OCI-LY3 (cell line): ENCODE measurements around the gene VAC14.

ENCODE experiments used
- H2AFZ ChIP-seq: fragments of 200-600, 300-600 bp; shearing (Covaris generic); 2 replicates; pipeline ENCODE4 v1.6.0; 2014; ENCODE audit warnings: antibody characterized with exemption, low read depth, low read length
- H3K27ac ChIP-seq: fragments of 200-600, 300-600 bp; sonication (generic); 2 replicates; pipeline ENCODE4 v1.5.1; 2014; ENCODE audit warnings: mild to moderate bottlenecking, low read length, moderate library complexity, mixed read lengths
- H3K27me3 ChIP-seq: fragments of 200-600, 300-600 bp; sonication (generic); 2 replicates; pipeline ENCODE4 v1.6.1; 2014; ENCODE audit warnings: low read depth, low read length, mixed read lengths
- H3K36me3 ChIP-seq: fragments of 200-600, 300-600 bp; sonication (generic); replicated peaks from 2 replicates; pipeline ENCODE3; 2014; ENCODE audit warnings: low read depth, low read length, mixed read lengths
- H3K4me1 ChIP-seq: fragments of 300-600, 200-600 bp; sonication (generic); 2 replicates; pipeline ENCODE4 v1.6.1; 2014; ENCODE audit warnings: low read length, mixed read lengths
- H3K4me2 ChIP-seq: fragments of 200-600, 300-600 bp; sonication (generic); 2 replicates; pipeline ENCODE4 v1.6.1; 2014; ENCODE audit warnings: low read length, mixed read lengths
- H3K4me3 ChIP-seq: fragments of 300-600, 200-600 bp; sonication (generic); 2 replicates; pipeline ENCODE4 v1.5.1; 2014; ENCODE audit warnings: antibody characterized with exemption, mild to moderate bottlenecking, low read length, moderate library complexity
- H3K79me2 ChIP-seq: fragments of 300-600, 200-600 bp; shearing (Covaris generic); 2 replicates; pipeline ENCODE4 v1.6.1; 2014; ENCODE audit warnings: mild to moderate bottlenecking, low read length, mixed read lengths
- H3K9ac ChIP-seq: fragments of 300-600, 200-600 bp; shearing (Covaris generic); 2 replicates; pipeline ENCODE4 v1.6.0; 2014; ENCODE audit warnings: mild to moderate bottlenecking, low read length, moderate library complexity
- H3K9me3 ChIP-seq: fragments of 200-600, 300-600 bp; shearing (Covaris generic); 2 replicates; pipeline ENCODE4 v1.6.1; 2014; ENCODE audit warnings: low read length, mixed read lengths; ENCODE audit not compliant: insufficient read depth
- H4K20me1 ChIP-seq: fragments of 200-600, 300-600 bp; sonication (generic); 2 replicates; pipeline ENCODE4 v1.6.1; 2016; ENCODE audit warnings: low read length, mixed read lengths; ENCODE audit not compliant: insufficient read depth
- CTCF ChIP-seq: fragments of 200-600, 300-600 bp; sonication (generic); IDR thresholded peaks from 2 replicates; pipeline ENCODE4 v1.5.1; 2014; ENCODE audit warnings: antibody characterized with exemption, low read length, low read depth
- EZH2phosphoT487 ChIP-seq: fragments of 200-600 bp; shearing (Covaris generic); IDR thresholded peaks from 2 replicates; pipeline ENCODE4 v1.6.1; 2018; ENCODE audit warnings: antibody characterized with exemption, mixed run types, low read depth

The VAC14 gene

DNA sequence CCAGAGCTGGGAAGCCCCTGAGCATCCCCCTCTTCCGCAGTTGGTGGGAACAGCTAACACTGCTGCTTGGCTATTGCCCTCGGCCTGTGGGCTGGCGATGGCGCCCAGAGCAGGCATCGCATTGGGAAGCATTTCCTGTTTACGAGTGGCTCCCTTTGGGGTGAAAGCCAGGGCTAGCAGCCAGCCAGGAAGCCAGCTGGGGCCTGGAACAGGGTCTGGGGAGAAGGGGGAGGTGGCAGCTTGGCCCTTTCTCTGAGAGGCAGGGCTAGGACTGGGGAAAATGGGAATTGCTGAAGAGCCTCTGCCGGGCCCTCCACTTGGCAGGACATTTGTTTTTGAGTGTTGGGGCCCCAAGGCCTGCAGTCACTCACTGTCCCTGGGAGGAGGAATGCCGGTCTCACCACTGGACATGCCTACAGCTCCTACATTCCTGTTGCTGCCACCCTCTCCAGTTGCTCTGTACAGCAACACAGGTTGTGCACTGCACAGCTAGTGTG, 112.7 kb downstream of the VAC14 start:
- no peaks in the 10 kb centered on the region for H4K20me1 ChIP-seq
- no peaks in the 10 kb centered on the region for H3K36me3 ChIP-seq
- H2AFZ ChIP-seq: no peak overlapping the region
- no peaks in the 10 kb centered on the region for H3K9me3 ChIP-seq
- no peak overlapping the region for H3K9ac ChIP-seq
- H3K79me2 ChIP-seq: no peaks in the 10 kb centered on the region
- no peak overlapping the region for H3K4me2 ChIP-seq
- no peak overlapping the region for H3K27ac ChIP-seq
- no peak overlapping the region for H3K4me3 ChIP-seq
- no peak for TF ChIP-seq CTCF
- no peak for TF ChIP-seq EZH2phosphoT487
- no peaks in the 10 kb centered on the region for H3K27me3 ChIP-seq
- H3K4me1 ChIP-seq: no peaks in the 10 kb centered on the region

DNA sequence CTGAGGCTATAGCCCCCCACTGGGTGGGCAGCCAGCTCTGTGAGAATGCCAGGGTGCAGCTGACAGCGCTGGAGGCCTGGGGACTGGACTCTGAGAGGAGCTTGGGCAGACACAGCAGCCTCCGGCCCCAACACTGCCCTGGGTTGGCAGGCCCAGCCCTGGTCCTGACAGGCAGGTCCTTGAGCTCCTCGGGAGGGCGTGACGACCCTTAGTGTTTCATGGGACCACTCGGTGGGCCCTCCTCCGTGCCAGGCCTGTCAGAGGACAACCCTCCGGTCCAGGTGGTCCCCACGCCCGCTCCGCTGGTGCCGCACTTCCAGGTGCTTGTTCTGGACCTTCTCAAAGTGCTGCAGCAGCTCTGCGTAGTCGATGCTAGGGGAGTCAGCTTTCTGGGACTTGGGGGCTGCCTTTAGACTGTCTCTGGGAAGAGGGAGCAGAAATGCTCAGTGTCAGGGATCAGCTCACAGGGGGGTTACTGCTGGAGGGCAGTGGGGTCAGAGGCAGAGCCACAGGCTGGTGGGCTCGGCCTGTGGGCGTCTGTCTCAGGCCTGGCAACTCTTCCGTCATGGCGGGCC, 113.2 kb downstream of the VAC14 start:
- Histone ChIP-seq H3K79me2 (no peaks in the 10 kb centered on the region), H3K27ac (no peak overlapping the region), H3K4me3 (no peak overlapping the region), H3K36me3 (no peaks in the 10 kb centered on the region), H3K4me2 (no peak overlapping the region), H3K4me1 (no peaks in the 10 kb centered on the region), H3K9ac (no peak overlapping the region), H4K20me1 (no peaks in the 10 kb centered on the region), H2AFZ (no peak overlapping the region), H3K27me3 (no peaks in the 10 kb centered on the region), H3K9me3 (no peaks in the 10 kb centered on the region)
- no peak for TF ChIP-seq EZH2phosphoT487
- no peak for TF ChIP-seq CTCF

DNA sequence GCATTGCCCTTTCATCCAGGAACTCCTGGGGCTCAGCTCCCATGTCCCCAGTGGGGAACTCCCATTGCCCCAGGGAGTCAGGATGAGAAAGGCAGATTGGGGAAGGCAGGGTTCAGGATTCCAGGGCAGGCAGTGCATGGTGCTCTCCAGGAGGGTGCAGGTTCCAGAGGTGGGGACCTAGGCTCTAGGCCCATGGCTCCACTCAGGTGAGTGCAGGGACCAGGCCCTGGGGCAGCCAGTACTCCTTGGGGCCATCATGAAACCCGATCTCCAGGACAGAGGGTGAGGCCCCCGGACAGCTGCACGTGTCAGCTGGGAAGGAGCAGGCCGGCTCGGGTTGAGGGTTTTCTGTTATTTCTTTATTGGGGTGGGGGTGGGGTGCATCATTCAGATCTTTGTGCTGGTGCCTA, 113.9 kb downstream of the VAC14 start:
- Histone ChIP-seq H4K20me1 (no peaks in the 10 kb centered on the region), H3K27ac (no peak overlapping the region), H3K4me3 (no peak overlapping the region), H3K9ac (no peak overlapping the region), H3K4me2 (no peak overlapping the region), H3K9me3 (no peaks in the 10 kb centered on the region), H3K79me2 (no peaks in the 10 kb centered on the region), H3K36me3 (no peaks in the 10 kb centered on the region), H2AFZ (no peak overlapping the region), H3K27me3 (no peaks in the 10 kb centered on the region), H3K4me1 (no peaks in the 10 kb centered on the region)
- TF ChIP-seq EZH2phosphoT487 (no peak), CTCF (no peak)

- no peaks in the 10 kb centered on the region for H3K9me3 ChIP-seq
- H3K36me3 ChIP-seq: no peaks in the 10 kb centered on the region
- no peaks in the 10 kb centered on the region for H3K4me1 ChIP-seq
- H3K4me2 ChIP-seq: no peak overlapping the region
- H3K9ac ChIP-seq: no peak overlapping the region
- H3K79me2 ChIP-seq: no peaks in the 10 kb centered on the region
- H3K27me3 ChIP-seq: no peaks in the 10 kb centered on the region
- H2AFZ ChIP-seq: no peak overlapping the region
- H3K27ac ChIP-seq: no peak overlapping the region
- TF ChIP-seq EZH2phosphoT487: no peak
- TF ChIP-seq CTCF: no peak
- no peaks in the 10 kb centered on the region for H4K20me1 ChIP-seq
- no peak overlapping the region for H3K4me3 ChIP-seq
Observed at GRCh38 chr16:70686376-70687101, 114.4 kb downstream of the VAC14 start.
